ENCODE results near the gene WNK3.

The WNK3 gene

GRCh38 chrX:54294306-54294705 lies 63.5 kb downstream of the WNK3 start:
- TF ChIP-seq JUND (IDR thresholded peaks at IDR 0.05; ENCODE audit: low read depth), result no peak
- in situ Hi-C loops (cut with HindIII; ENCODE audit: low pct_unique_long_range_greater_than_20kb, low sequenced_read_pairs), result no loop called here
- DNase-seq (ENCODE audit: low read depth in 1 of 2, low spot score in 1 of 2), result no peak

- no peak for TF ChIP-seq JUND (IDR thresholded peaks at IDR 0.05; ENCODE audit: low read depth)
- DNase-seq (ENCODE audit: low read depth in 1 of 2, low spot score in 1 of 2), result no peak
- in situ Hi-C loops (cut with HindIII; ENCODE audit: low pct_unique_long_range_greater_than_20kb, low sequenced_read_pairs), result no loop called here
These were observed 65.1 kb downstream of the WNK3 start for GRCh38 chrX:54292755-54293154.

GRCh38 chrX:54291758-54292157 lies 66.1 kb downstream of the WNK3 start:
- in situ Hi-C loops (cut with HindIII; ENCODE audit: low pct_unique_long_range_greater_than_20kb, low sequenced_read_pairs), result no loop called here
- DNase-seq (ENCODE audit: low read depth in 1 of 2, low spot score in 1 of 2), result no peak
- TF ChIP-seq JUND (IDR thresholded peaks at IDR 0.05; ENCODE audit: low read depth), result no peak

- TF ChIP-seq JUND (IDR thresholded peaks at IDR 0.05; ENCODE audit: low read depth), result no peak
- in situ Hi-C loops (cut with HindIII; ENCODE audit: low pct_unique_long_range_greater_than_20kb, low sequenced_read_pairs), result no loop called here
- DNase-seq (ENCODE audit: low read depth in 1 of 2, low spot score in 1 of 2), result no peak
These were observed 68.9 kb downstream of the WNK3 start for GRCh38 chrX:54288968-54289367.

GRCh38 chrX:54288277-54288676 lies 69.6 kb downstream of the WNK3 start:
- DNase-seq (ENCODE audit: low read depth in 1 of 2, low spot score in 1 of 2), result no peak
- in situ Hi-C loops (cut with HindIII; ENCODE audit: low pct_unique_long_range_greater_than_20kb, low sequenced_read_pairs), result no loop called here

GRCh38 chrX:54281676-54282075 lies 76.2 kb downstream of the WNK3 start:
- TF ChIP-seq JUND (IDR thresholded peaks at IDR 0.05; ENCODE audit: low read depth), result no peak
- in situ Hi-C loops (cut with HindIII; ENCODE audit: low pct_unique_long_range_greater_than_20kb, low sequenced_read_pairs), result no loop called here
- no peak for DNase-seq (ENCODE audit: low read depth in 1 of 2, low spot score in 1 of 2)

More at GRCh38 chrX:54288277-54288676, 69.6 kb downstream of the WNK3 start:
- no peak for TF ChIP-seq JUND (IDR thresholded peaks at IDR 0.05; ENCODE audit: low read depth)

- DNase-seq (ENCODE audit: low read depth in 1 of 2, low spot score in 1 of 2), result no peak
- TF ChIP-seq JUND (IDR thresholded peaks at IDR 0.05; ENCODE audit: low read depth), result no peak
- in situ Hi-C loops (cut with HindIII; ENCODE audit: low pct_unique_long_range_greater_than_20kb, low sequenced_read_pairs), result no loop called here
These were observed 77.4 kb downstream of the WNK3 start for GRCh38 chrX:54280466-54280865.

- TF ChIP-seq JUND (IDR thresholded peaks at IDR 0.05; ENCODE audit: low read depth), result no peak
- no peak for DNase-seq (ENCODE audit: low read depth in 1 of 2, low spot score in 1 of 2)
- in situ Hi-C loops (cut with HindIII; ENCODE audit: low pct_unique_long_range_greater_than_20kb, low sequenced_read_pairs), result no loop called here
These were observed 86.2 kb downstream of the WNK3 start for GRCh38 chrX:54271664-54272063.

- in situ Hi-C loops (cut with HindIII; ENCODE audit: low pct_unique_long_range_greater_than_20kb, low sequenced_read_pairs), result no loop called here
- TF ChIP-seq JUND (IDR thresholded peaks at IDR 0.05; ENCODE audit: low read depth), result no peak
- DNase-seq (ENCODE audit: low read depth in 1 of 2, low spot score in 1 of 2), result peak; percentile 21 to 68
These were observed 109.5 kb downstream of the WNK3 start for GRCh38 chrX:54248309-54248708.

- no peak for DNase-seq (ENCODE audit: low read depth in 1 of 2, low spot score in 1 of 2)
- TF ChIP-seq JUND (IDR thresholded peaks at IDR 0.05; ENCODE audit: low read depth), result no peak
- in situ Hi-C loops (cut with HindIII; ENCODE audit: low pct_unique_long_range_greater_than_20kb, low sequenced_read_pairs), result no loop called here
These were observed 111.0 kb downstream of the WNK3 start for GRCh38 chrX:54246866-54247265.

GRCh38 chrX:54238588-54238987 lies 119.3 kb downstream of the WNK3 start:
- no peak for DNase-seq (ENCODE audit: low read depth in 1 of 2, low spot score in 1 of 2)
- no peak for TF ChIP-seq JUND (IDR thresholded peaks at IDR 0.05; ENCODE audit: low read depth)
- in situ Hi-C loops (cut with HindIII; ENCODE audit: low pct_unique_long_range_greater_than_20kb, low sequenced_read_pairs), result no loop called here

GRCh38 chrX:54237014-54237413 lies 120.8 kb downstream of the WNK3 start:
- no peak for TF ChIP-seq JUND (IDR thresholded peaks at IDR 0.05; ENCODE audit: low read depth)

GRCh38 chrX:54230435-54231148 lies 127.3 kb downstream of the WNK3 start:
- in situ Hi-C loops (cut with HindIII; ENCODE audit: low pct_unique_long_range_greater_than_20kb, low sequenced_read_pairs), result no loop called here
- peak in 1 of 2 experiments; percentile 9 for DNase-seq (ENCODE audit: low read depth in 1 of 2, low spot score in 1 of 2)
- TF ChIP-seq JUND (IDR thresholded peaks at IDR 0.05; ENCODE audit: low read depth), result no peak

More at GRCh38 chrX:54237014-54237413, 120.8 kb downstream of the WNK3 start:
- in situ Hi-C loops (cut with HindIII; ENCODE audit: low pct_unique_long_range_greater_than_20kb, low sequenced_read_pairs), result no loop called here
- no peak for DNase-seq (ENCODE audit: low read depth in 1 of 2, low spot score in 1 of 2)

GRCh38 chrX:54223581-54223980 lies 134.3 kb downstream of the WNK3 start:
- in situ Hi-C loops (cut with HindIII; ENCODE audit: low pct_unique_long_range_greater_than_20kb, low sequenced_read_pairs), result no loop called here
- peak in 1 of 2 experiments; percentile 16 for DNase-seq (ENCODE audit: low read depth in 1 of 2, low spot score in 1 of 2)
- TF ChIP-seq JUND (IDR thresholded peaks at IDR 0.05; ENCODE audit: low read depth), result no peak
